Measurements from ENCODE around the gene LAMB2. TPM values are rescaled to one million over a fixed set of nuclear protein-coding genes. Genes with fewer than 3 reads are reported as not detected.

Gene LAMB2
- polyA plus RNA-seq, 1 of the 3 experiments (the other 2 are of a cell fraction) = 332 TPM

GRCh38 chr3:49076646-49077045 lies 56.2 kb downstream of the LAMB2 start:
- Histone ChIP-seq H3F3A (replicated peaks; ENCODE audit: insufficient read depth) (no peaks in the 10 kb centered on the region), H3K4me2 (no peak overlapping the region), H3K27ac (ENCODE audit: low read depth in 2 of 2, low read length in 1 of 2) (no peak overlapping the region), H3K4me3 (ENCODE audit: low read depth in 2 of 2, low read length in 1 of 2) (no peak overlapping the region), H4K20me1 (ENCODE audit: insufficient read depth) (peaks cover 37% of the 10 kb centered on the region), H3K4me1 (ENCODE audit: control insufficient read depth in 1 of 2, insufficient read depth in 2 of 2, low read depth in 1 of 2, low read length in 1 of 2) (no peaks in the 10 kb centered on the region; a peak in 1 of 4 replicates), H3K79me2 (ENCODE audit: insufficient read depth) (peaks cover 96% of the 10 kb centered on the region), H3K9ac (no peak overlapping the region), H3K36me3 (replicated peaks in 1 of 2; ENCODE audit: control insufficient read depth in 1 of 2, insufficient read depth in 2 of 2, low read length in 1 of 2) (peaks cover 19 to 55% of the 10 kb centered on the region in 2 experiments), H2AFZ (ENCODE audit: low read depth) (no peak overlapping the region), H3K9me3 (no peaks in the 10 kb centered on the region), H3K27me3 (ENCODE audit: insufficient read depth) (no peaks in the 10 kb centered on the region), H3K9me2 (no peaks in the 10 kb centered on the region)
- 83% methylated on average over 4 of the region's 4 CpGs for WGBS (ENCODE audit: low lambda C conversion rate)
- TF ChIP-seq ELF1 (IDR thresholded peaks at IDR 0.05) = no peak
- TF ChIP-seq MXI1 (IDR thresholded peaks at IDR 0.05; ENCODE audit: low read depth, low read length) = no peak
- TF ChIP-seq RFX5 (IDR thresholded peaks at IDR 0.05; ENCODE audit: low read length) = no peak
- TF ChIP-seq NRF1 (IDR thresholded peaks at IDR 0.05; ENCODE audit: low read depth, low read length) = no peak
- TF ChIP-seq GABPA (IDR thresholded peaks at IDR 0.05; ENCODE audit: low read depth) = no peak
- no peak for TF ChIP-seq YY1 (IDR thresholded peaks at IDR 0.05; ENCODE audit: low read depth)
- no peak for TF ChIP-seq TAF1 (IDR thresholded peaks at IDR 0.05; ENCODE audit: borderline replicate concordance, low read depth, low read length)
- no peak for TF ChIP-seq JUND (IDR thresholded peaks at IDR 0.05)
- no peak for TF ChIP-seq CHD2 (IDR thresholded peaks at IDR 0.05; ENCODE audit: low read length, partially characterized antibody)
- no peak for TF ChIP-seq REST (IDR thresholded peaks at IDR 0.05; ENCODE audit: low read depth, low read length)
- no peak for DNase-seq
- POLR2A ChIA-PET = no interaction called here
- CTCF ChIA-PET = no interaction called here

GRCh38 chr3:49076116-49076515 lies 56.7 kb downstream of the LAMB2 start:
- no peak overlapping the region for H3K4me3 ChIP-seq (ENCODE audit: low read depth in 2 of 2, low read length in 1 of 2)
- no peak overlapping the region for H3K4me2 ChIP-seq
- no peaks in the 10 kb centered on the region for H3K27me3 ChIP-seq (ENCODE audit: insufficient read depth)
- peaks cover 96% of the 10 kb centered on the region for H3K79me2 ChIP-seq (ENCODE audit: insufficient read depth)
- POLR2A ChIA-PET = no interaction called here
- H3K9ac ChIP-seq = no peak overlapping the region
- peaks cover 19 to 60% of the 10 kb centered on the region in 2 experiments for H3K36me3 ChIP-seq (replicated peaks in 1 of 2; ENCODE audit: control insufficient read depth in 1 of 2, insufficient read depth in 2 of 2, low read length in 1 of 2)
- no peaks in the 10 kb centered on the region for H3K9me3 ChIP-seq
- no peak overlapping the region for H3K27ac ChIP-seq (ENCODE audit: low read depth in 2 of 2, low read length in 1 of 2)
- no peaks in the 10 kb centered on the region for H3F3A ChIP-seq (replicated peaks; ENCODE audit: insufficient read depth)
- CTCF ChIA-PET = no interaction called here
- H2AFZ ChIP-seq (ENCODE audit: low read depth) = no peak overlapping the region
- H4K20me1 ChIP-seq (ENCODE audit: insufficient read depth) = peaks cover 36% of the 10 kb centered on the region
- H3K9me2 ChIP-seq = no peaks in the 10 kb centered on the region
- 96% methylated on average over 13 of the region's 13 CpGs for WGBS (ENCODE audit: low lambda C conversion rate)
- DNase-seq = no peak
- no peaks in the 10 kb centered on the region; a peak in 1 of 4 replicates for H3K4me1 ChIP-seq (ENCODE audit: control insufficient read depth in 1 of 2, insufficient read depth in 2 of 2, low read depth in 1 of 2, low read length in 1 of 2)
- no peak for TF ChIP-seq CTCF (IDR thresholded peaks at IDR 0.05)
- no peak for TF ChIP-seq TCF12 (IDR thresholded peaks at IDR 0.05)
- no peak for TF ChIP-seq REST (IDR thresholded peaks at IDR 0.05; ENCODE audit: low read depth, low read length)
- TF ChIP-seq FOXJ3 (CRISPR knock-in tag; IDR thresholded peaks at IDR 0.05) = no peak
- TF ChIP-seq FOXM1 (IDR thresholded peaks at IDR 0.05; ENCODE audit: low read depth) = no peak
- TF ChIP-seq EP300 (IDR thresholded peaks at IDR 0.05; ENCODE audit: borderline replicate concordance in 1 of 2, low read depth in 1 of 2, low read length in 1 of 2) = no peak
- no peak for TF ChIP-seq ZBTB33 (IDR thresholded peaks at IDR 0.05; ENCODE audit: borderline replicate concordance, low read depth)
- TF ChIP-seq EZH2phosphoT487 (IDR thresholded peaks at IDR 0.05; ENCODE audit: borderline replicate concordance, low read depth) = no peak
- TF ChIP-seq SMC3 (IDR thresholded peaks at IDR 0.05; ENCODE audit: low read depth, low read length) = no peak
